HepG2 (cell line): ENCODE data around the gene JDP2.

Experiments used
- ETV6 ChIP-seq: sonication (generic); formaldehyde crosslinking; conservative IDR thresholded peaks from 2 replicates; pipeline ENCODE4 v1.4.0; 2020; ENCODE audit warnings: missing genetic modification reagents
- POLR2A ChIP-seq, 2 experiments: IDR thresholded peaks; 2 replicates each; pipeline ENCODE4 v1.6.1; 2011; ENCODE audit warnings: low read depth in 2 of 2, low read length in 2 of 2, mild to moderate bottlenecking in 1 of 2, moderate library complexity in 1 of 2; ENCODE audit not compliant: insufficient read depth in 1 of 2
- RNF2 ChIP-seq: fragments of 450-650 bp; conservative IDR thresholded peaks from 2 replicates; pipeline ENCODE4 v1.6.1; 2016; ENCODE audit warnings: low read depth
- TF ChIP-seq, protein P1 (sequence below): sonication (generic); formaldehyde crosslinking; IDR thresholded peaks from 2 replicates; pipeline ENCODE4 v1.5.0; 2020; ENCODE audit warnings: mild to moderate bottlenecking, missing genetic modification reagents, moderate library complexity
- TF ChIP-seq, protein P2 (sequence below): sonication (generic); formaldehyde crosslinking; IDR thresholded peaks from 2 replicates; pipeline ENCODE4 v1.4.0; 2020; ENCODE audit warnings: low read depth, mild to moderate bottlenecking, missing genetic modification reagents

DNA sequence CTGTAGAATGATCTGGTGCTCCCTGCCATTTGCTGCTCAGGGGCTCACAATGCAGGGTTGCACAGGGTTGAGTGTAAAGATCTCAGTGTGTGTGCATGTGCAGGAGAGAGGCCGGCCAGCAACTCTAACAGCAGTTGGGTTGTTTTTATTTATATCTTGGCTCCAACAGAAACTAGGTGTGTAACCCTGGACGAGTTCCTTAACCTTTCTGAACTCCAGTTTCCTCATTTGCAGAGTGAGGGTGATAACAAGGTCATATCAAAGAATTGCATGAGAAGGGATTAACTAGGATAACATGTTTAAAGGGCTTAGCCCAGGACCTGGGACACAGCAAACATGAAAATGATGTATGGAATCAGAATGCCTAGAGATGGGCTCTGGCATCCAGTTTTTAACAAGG is 14.8 kb upstream of the JDP2 start:
- TF ChIP-seq POLR2A (IDR thresholded peaks at IDR 0.05; ENCODE audit: insufficient read depth in 1 of 2, low read depth in 2 of 2, low read length in 2 of 2): no peak
- TF ChIP-seq RNF2: no peak
- TF ChIP-seq, protein P1, sequence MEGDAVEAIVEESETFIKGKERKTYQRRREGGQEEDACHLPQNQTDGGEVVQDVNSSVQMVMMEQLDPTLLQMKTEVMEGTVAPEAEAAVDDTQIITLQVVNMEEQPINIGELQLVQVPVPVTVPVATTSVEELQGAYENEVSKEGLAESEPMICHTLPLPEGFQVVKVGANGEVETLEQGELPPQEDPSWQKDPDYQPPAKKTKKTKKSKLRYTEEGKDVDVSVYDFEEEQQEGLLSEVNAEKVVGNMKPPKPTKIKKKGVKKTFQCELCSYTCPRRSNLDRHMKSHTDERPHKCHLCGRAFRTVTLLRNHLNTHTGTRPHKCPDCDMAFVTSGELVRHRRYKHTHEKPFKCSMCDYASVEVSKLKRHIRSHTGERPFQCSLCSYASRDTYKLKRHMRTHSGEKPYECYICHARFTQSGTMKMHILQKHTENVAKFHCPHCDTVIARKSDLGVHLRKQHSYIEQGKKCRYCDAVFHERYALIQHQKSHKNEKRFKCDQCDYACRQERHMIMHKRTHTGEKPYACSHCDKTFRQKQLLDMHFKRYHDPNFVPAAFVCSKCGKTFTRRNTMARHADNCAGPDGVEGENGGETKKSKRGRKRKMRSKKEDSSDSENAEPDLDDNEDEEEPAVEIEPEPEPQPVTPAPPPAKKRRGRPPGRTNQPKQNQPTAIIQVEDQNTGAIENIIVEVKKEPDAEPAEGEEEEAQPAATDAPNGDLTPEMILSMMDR (CRISPR knock-in tag): no peak
- TF ChIP-seq, protein P2, sequence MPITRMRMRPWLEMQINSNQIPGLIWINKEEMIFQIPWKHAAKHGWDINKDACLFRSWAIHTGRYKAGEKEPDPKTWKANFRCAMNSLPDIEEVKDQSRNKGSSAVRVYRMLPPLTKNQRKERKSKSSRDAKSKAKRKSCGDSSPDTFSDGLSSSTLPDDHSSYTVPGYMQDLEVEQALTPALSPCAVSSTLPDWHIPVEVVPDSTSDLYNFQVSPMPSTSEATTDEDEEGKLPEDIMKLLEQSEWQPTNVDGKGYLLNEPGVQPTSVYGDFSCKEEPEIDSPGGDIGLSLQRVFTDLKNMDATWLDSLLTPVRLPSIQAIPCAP: no peak
- no peak for TF ChIP-seq ETV6 (CRISPR knock-in tag)
